ENCODE measurements around the gene ZNF689. TPM values are rescaled to one million over a fixed set of nuclear protein-coding genes. Genes with fewer than 3 reads are reported as not detected.
A peak's percentile ranks its signal among the peaks of the same experiment; 100 is the strongest.

Gene ZNF689
- total and polyA plus RNA-seq, 2 of the 13 experiments (the other 11 are each of a cell fraction or from before 2014, with no cell fraction given), result 9.7 to 19.5 TPM

DNA sequence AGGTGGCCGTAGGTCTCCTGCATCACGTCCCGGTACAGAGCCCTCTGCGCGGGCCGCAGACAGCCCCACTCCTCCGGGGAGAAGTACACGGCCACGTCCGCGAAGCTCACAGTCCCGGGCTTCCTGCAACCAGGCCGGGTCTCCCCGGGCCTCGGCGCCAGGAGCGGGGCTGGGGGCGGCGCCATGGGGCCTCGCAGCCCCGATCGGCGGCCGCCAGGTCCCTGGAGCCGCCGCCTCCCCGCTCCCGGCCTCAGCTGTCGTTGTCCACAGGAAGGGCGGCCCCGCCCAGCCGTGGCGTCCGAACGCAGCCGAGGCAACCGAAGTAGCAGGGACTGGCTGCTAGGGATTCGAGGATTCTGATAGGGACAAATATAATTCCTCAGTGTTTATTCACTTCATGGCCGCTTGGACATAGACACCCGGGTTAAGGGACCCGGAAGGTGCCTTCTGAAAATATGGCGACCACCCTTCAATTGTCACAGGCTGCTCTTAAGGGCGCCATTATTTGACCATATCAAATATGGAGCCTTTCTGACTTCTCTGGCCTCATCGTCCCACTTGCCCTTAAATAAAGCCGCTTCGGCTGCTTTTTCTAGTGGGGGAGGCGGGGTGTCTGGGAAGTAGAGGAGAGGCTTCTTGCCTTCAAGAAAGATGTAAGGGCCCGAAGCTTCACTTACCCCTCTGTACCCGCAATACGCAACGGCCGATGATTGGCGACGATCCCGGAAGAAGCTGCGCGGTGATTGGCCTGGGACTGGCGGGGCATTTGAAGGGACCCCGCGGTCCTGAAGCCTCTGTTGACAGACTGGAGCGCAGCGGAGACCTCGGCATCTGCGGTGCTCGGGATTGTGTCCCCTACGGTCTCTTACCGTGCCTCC is 38.5 kb downstream of the ZNF689 start, which contains the start of gene ZNF688 (continued):
- TF ChIP-seq HIVEP1 (CRISPR knock-in tag; IDR thresholded peaks at IDR 0.05), result no peak
- no peak for TF ChIP-seq TOE1 (CRISPR knock-in tag; IDR thresholded peaks at IDR 0.05)
- TF ChIP-seq ZNF333 (CRISPR knock-in tag; IDR thresholded peaks at IDR 0.05; ENCODE audit: borderline replicate concordance), result no peak
- peak; percentile 82 for TF ChIP-seq ZNF589 (CRISPR knock-in tag; conservative IDR thresholded peaks at IDR 0.05)
- TF ChIP-seq GATA4 (IDR thresholded peaks at IDR 0.05; ENCODE audit: borderline replicate concordance, low read depth), result no peak
- TF ChIP-seq HOXA3 (CRISPR knock-in tag; IDR thresholded peaks at IDR 0.05), result peak; percentile 93
- TF ChIP-seq, protein P1, sequence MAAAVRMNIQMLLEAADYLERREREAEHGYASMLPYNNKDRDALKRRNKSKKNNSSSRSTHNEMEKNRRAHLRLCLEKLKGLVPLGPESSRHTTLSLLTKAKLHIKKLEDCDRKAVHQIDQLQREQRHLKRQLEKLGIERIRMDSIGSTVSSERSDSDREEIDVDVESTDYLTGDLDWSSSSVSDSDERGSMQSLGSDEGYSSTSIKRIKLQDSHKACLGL (CRISPR knock-in tag; IDR thresholded peaks at IDR 0.05), result peak; percentile 74; the same call in 1 of the 2 replicates
- TF ChIP-seq ZNF549 (CRISPR knock-in tag; IDR thresholded peaks at IDR 0.05), result 0 out of 2 replicates have a peak, but pooled peaks have one; percentile 19
- TF ChIP-seq, protein P2, sequence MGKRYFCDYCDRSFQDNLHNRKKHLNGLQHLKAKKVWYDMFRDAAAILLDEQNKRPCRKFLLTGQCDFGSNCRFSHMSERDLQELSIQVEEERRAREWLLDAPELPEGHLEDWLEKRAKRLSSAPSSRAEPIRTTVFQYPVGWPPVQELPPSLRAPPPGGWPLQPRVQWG (CRISPR knock-in tag; IDR thresholded peaks at IDR 0.05; ENCODE audit: borderline replicate concordance, low read depth), result no peak
- no peak for TF ChIP-seq ISX (CRISPR knock-in tag; conservative IDR thresholded peaks at IDR 0.05)
- TF ChIP-seq ZNF674 (CRISPR knock-in tag; IDR thresholded peaks at IDR 0.05; ENCODE audit: low read depth), result no peak
- TF ChIP-seq, protein P3, sequence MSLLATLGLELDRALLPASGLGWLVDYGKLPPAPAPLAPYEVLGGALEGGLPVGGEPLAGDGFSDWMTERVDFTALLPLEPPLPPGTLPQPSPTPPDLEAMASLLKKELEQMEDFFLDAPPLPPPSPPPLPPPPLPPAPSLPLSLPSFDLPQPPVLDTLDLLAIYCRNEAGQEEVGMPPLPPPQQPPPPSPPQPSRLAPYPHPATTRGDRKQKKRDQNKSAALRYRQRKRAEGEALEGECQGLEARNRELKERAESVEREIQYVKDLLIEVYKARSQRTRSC (CRISPR knock-in tag; IDR thresholded peaks at IDR 0.05; ENCODE audit: low read depth), result no peak
- 0 out of 2 replicates have a peak, but pooled peaks have one; percentile 80 for TF ChIP-seq ZNF557 (CRISPR knock-in tag; IDR thresholded peaks at IDR 0.05)
- peak; percentile 43; the same call in 1 of the 2 replicates for TF ChIP-seq MAZ (IDR thresholded peaks at IDR 0.05; ENCODE audit: borderline replicate concordance, low read depth, low read length)
- peak; percentile 87 for TF ChIP-seq MAZ (CRISPR knock-in tag; IDR thresholded peaks at IDR 0.05; ENCODE audit: low read depth)
- TF ChIP-seq, protein P4, sequence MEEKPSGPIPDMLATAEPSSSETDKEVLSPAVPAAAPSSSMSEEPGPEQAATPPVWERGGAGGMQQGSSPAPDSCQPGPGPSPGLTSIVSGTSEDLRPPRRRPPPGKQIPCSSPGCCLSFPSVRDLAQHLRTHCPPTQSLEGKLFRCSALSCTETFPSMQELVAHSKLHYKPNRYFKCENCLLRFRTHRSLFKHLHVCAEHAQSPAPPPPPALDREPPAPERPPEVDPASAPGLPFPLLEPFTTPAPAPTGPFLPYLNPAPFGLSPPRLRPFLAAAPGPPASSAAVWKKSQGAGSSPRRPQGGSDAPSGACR (CRISPR knock-in tag; IDR thresholded peaks at IDR 0.05), result no peak
- TF ChIP-seq POLR2G (IDR thresholded peaks at IDR 0.05; ENCODE audit: low read depth, low read length), result peak; percentile 86
- no peak for TF ChIP-seq ZNF343 (CRISPR knock-in tag; IDR thresholded peaks at IDR 0.05)
- TF ChIP-seq EP300 (IDR thresholded peaks at IDR 0.05; ENCODE audit: low read depth in 2 of 2, low read length in 2 of 2), result no peak
- no peak for TF ChIP-seq EP300 (CRISPR knock-in tag; IDR thresholded peaks at IDR 0.05; ENCODE audit: borderline replicate concordance)
- TF ChIP-seq ZNF768 (CRISPR knock-in tag; IDR thresholded peaks at IDR 0.05), result peak; percentile 49; the same call in 1 of the 2 replicates
- TF ChIP-seq ZNF207 (IDR thresholded peaks at IDR 0.05; ENCODE audit: borderline replicate concordance), result no peak
- no peak for TF ChIP-seq ZNF3 (CRISPR knock-in tag; IDR thresholded peaks at IDR 0.05)
- no peak for TF ChIP-seq GPN1 (CRISPR knock-in tag; IDR thresholded peaks at IDR 0.05; ENCODE audit: borderline replicate concordance)
- no peak for TF ChIP-seq ZKSCAN8 (CRISPR knock-in tag; IDR thresholded peaks at IDR 0.05; ENCODE audit: borderline replicate concordance)
- peak; percentile 81 for TF ChIP-seq XRCC5 (optimal IDR thresholded peaks at IDR 0.05; ENCODE audit: low read length)
- no peak for TF ChIP-seq ZNF713 (CRISPR knock-in tag; IDR thresholded peaks at IDR 0.05)
- no peak; the same call in 1 of the 2 replicates for TF ChIP-seq ZNF782 (CRISPR knock-in tag; IDR thresholded peaks at IDR 0.05; ENCODE audit: borderline replicate concordance)
- TF ChIP-seq NFYC (CRISPR knock-in tag; IDR thresholded peaks at IDR 0.05), result peak; percentile 96
- TF ChIP-seq ZNF510 (CRISPR knock-in tag; IDR thresholded peaks at IDR 0.05; ENCODE audit: low read depth), result peak; percentile 77; the same call in 1 of the 2 replicates

Data from HepG2 (cell line).